Psoas muscle (tissue), 8 donors: ENCODE results near the gene RAD1. TPM values are rescaled to one million over a fixed set of nuclear protein-coding genes. Genes with fewer than 3 reads are reported as not detected.

Experiments
- ATAC-seq, 4 donors: fragments of 200-7000 bp; cut with Tn5 transposase; one replicate each; pipeline ENCODE4 v1.9.1; 2020; ENCODE audit warnings: moderate library complexity in 3 of 4, mild to moderate bottlenecking in 2 of 4
- DNase-seq, 2 donors: peaks; one replicate each; pipeline ENCODE4 v3.0.0-alpha.2; 2020
- H3K27ac ChIP-seq: fragments of 200-600 bp; one replicate; pipeline ENCODE4 v1.8.0; 2022
- H3K27me3 ChIP-seq, 3 donors: fragments of 200-600 bp in 1 of 3; one replicate each; pipeline versions ENCODE4 v1.6.1 to v1.8.0; 2013 to 2022; ENCODE audit warnings: low read length in 2 of 3, mild to moderate bottlenecking in 2 of 3, moderate library complexity in 1 of 3; ENCODE audit not compliant: insufficient read depth in 3 of 3
- H3K36me3 ChIP-seq, 2 donors: fragments of 200-600 bp in 1 of 2; one replicate each; pipeline versions ENCODE4 v1.6.1 to v1.8.0; 2013 to 2022; ENCODE audit warnings: low read depth in 1 of 2, mild to moderate bottlenecking in 1 of 2, moderate library complexity in 1 of 2; ENCODE audit not compliant: insufficient read depth in 1 of 2
- H3K4me1 ChIP-seq: fragments of 200-600 bp; one replicate; pipeline ENCODE4 v1.8.0; 2022
- H3K4me3 ChIP-seq: fragments of 200-600 bp; one replicate; pipeline ENCODE4 v1.8.0; 2022; ENCODE audit warnings: mild to moderate bottlenecking
- H3K9me3 ChIP-seq: fragments of 200-600 bp; one replicate; pipeline ENCODE4 v1.8.0; 2022
- WGBS, 3 donors: extraction: QIAGEN DNeasy Blood & Tissue Kit; methylation state at CpG; one replicate each; pipeline versions ENCODE4 v1.1.6 to v1.1.7; 2013; 5-methylcytosine and 5-hydroxymethylcytosine counted together
- intact Hi-C, 2 donors: fragments of 100-400 bp; cut with DNase I; formaldehyde crosslinking; loops; one replicate each; pipeline versions ENCODE4 v1.11.0 to v1.14.2; 2022
- polyA plus RNA-seq, 3 donors: library from polyadenylated mRNA; stranded (reverse); fragments of 200-250 nt; gene quantifications; one replicate each; pipeline ENCODE4 v1.2.3, GENCODE V29; 2013
- total RNA-seq, 4 donors: library from RNA; stranded (reverse); fragmentation: NEBNext Ultra II Directional in 2 of 4; extraction: Animal tissue kit (Norgen Biotek cat#: 25700) in 2 of 4; gene quantifications; one replicate each; pipeline versions ENCODE4 v1.2.1 to v1.2.4, GENCODE V29; 2021 to 2023
- TF ChIP-seq, protein P1 (sequence below): fragments of 200-600 bp; IDR thresholded peaks from one replicate; pipeline ENCODE4 v1.8.0; 2022; ENCODE audit warnings: antibody characterized with exemption
- donor health status: healthy with polysubstance abuse.
- donor health status: DM: no; HTN: no; CAD: no; lungs with moderate emphysema.
- donor health status: Bipolar disorder and iron deficiency.
- donor health status: healthy.
- donor health status: DM: yes; HTN: yes; CAD: no.
- donor health status: DM: no; HTN: no; CAD: no.
- donor health status: DM: no; HTN: no; CAD: no.
- donor health status: DM: yes; HTN: yes; CAD: no.

RAD1 gene
- total and polyA plus RNA-seq, 7 donors = 15.8 to 43.1 (median 18.2) TPM

GRCh38 chr5:34930870-34931269, 15.6 kb upstream of the RAD1 start:
- Histone ChIP-seq H3K9me3 (no peaks in the 10 kb centered on the region), H3K4me1 (peaks cover 12% of the 10 kb centered on the region), H3K4me3 (peak overlapping the region; percentile 91), H3K36me3 (peaks cover 0 to 44% of the 10 kb centered on the region in 2 donors), H3K27me3 (no peaks in the 10 kb centered on the region), H3K27ac (peak overlapping the region; percentile 97)
- TF ChIP-seq, protein P1, sequence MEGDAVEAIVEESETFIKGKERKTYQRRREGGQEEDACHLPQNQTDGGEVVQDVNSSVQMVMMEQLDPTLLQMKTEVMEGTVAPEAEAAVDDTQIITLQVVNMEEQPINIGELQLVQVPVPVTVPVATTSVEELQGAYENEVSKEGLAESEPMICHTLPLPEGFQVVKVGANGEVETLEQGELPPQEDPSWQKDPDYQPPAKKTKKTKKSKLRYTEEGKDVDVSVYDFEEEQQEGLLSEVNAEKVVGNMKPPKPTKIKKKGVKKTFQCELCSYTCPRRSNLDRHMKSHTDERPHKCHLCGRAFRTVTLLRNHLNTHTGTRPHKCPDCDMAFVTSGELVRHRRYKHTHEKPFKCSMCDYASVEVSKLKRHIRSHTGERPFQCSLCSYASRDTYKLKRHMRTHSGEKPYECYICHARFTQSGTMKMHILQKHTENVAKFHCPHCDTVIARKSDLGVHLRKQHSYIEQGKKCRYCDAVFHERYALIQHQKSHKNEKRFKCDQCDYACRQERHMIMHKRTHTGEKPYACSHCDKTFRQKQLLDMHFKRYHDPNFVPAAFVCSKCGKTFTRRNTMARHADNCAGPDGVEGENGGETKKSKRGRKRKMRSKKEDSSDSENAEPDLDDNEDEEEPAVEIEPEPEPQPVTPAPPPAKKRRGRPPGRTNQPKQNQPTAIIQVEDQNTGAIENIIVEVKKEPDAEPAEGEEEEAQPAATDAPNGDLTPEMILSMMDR = no peak
- intact Hi-C loops = loop anchor here in 1 of 2 donors (10.0 kb wide), 1 partner anchor 1476 kb away; no protein-coding TSS in a partner anchor
- DNase-seq (no peak), ATAC-seq (no peak)
- WGBS, 3 donors = 71 to 84% (median 80%) methylated on average over 4 of the region's 4 CpGs

DNA sequence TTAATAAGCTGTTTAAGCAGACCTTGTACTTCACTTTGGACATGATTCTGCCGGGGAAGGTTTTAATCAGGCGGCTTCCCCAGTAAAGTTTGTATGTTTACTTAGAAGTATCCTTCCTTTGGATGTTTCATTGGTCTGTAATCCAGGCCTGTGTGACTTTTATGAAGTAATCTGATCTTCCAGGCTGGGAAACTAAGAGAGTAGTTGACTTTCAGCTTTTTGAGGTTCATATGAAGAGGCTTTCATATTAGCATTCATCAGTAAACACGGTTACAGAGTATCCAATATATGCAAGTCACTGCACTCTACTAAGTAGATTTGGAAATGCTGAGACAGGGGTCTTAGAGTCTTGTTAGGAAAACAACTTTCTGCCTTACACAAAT, 15.1 kb upstream of the RAD1 start:
- Histone ChIP-seq H3K4me3 (peak overlapping the region; percentile 91), H3K27me3 (no peaks in the 10 kb centered on the region), H3K27ac (peak overlapping the region; percentile 97), H3K36me3 (peaks cover 3 to 44% of the 10 kb centered on the region in 2 donors), H3K4me1 (peaks cover 12% of the 10 kb centered on the region), H3K9me3 (no peaks in the 10 kb centered on the region)
- DNase-seq (no peak), ATAC-seq (no peak)
- TF ChIP-seq, protein P1 = no peak
- 0 to 2% (median 2%) methylated on average over 3 of the region's 3 CpGs for WGBS, 3 donors
- intact Hi-C loops = loop anchor here in 1 of 2 donors (10.0 kb wide), 1 partner anchor 1476 kb away; no protein-coding TSS in a partner anchor

DNA sequence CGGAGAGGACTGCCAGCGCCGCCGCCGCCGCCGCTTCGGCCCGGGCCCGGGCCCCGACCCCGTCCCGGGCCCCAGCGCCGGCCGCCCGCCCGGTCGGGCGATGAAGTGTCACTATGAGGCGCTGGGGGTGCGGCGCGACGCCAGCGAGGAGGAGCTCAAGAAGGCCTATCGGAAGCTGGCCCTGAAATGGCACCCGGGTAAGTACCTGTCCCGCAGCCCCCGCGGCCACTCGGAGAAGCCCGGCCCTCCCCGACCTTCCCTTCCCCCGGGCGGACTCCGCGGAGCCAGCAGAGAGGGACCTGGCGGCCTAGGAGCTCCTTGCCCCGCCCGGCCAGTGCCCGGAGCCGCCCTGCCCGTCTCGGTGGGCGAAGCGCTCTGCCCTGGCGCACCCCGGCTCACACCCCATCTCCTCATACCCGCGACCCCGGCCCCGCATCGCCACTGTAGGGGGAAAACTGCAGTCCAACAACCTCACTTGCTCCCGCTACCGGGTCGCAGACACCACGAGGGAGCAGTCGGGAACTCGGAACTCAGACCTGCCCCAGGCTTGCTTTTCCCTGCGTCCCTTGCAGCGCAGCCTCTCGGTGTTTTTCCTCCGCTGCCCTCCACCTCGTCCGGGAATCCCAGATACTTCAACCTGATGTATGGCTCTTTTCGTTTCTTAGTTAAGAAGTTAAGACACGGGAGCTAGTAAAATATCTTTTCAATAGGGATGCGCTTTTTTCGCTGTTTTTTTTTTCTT, 14.6 kb upstream of the RAD1 start:
- intact Hi-C loops = loop anchor here in 1 of 2 donors (10.0 kb wide), 1 partner anchor 1475 kb away; no protein-coding TSS in a partner anchor
- ATAC-seq (peak; percentile 79 to 85 (median 82)), DNase-seq (peak; percentile 92 to 96)
- peak overlapping the region; percentile 91 for H3K4me3 ChIP-seq
- TF ChIP-seq, protein P1 = no peak
- H3K27ac ChIP-seq = peak overlapping the region; percentile 97
- WGBS, 3 donors = 0 to 1% (median 0%) methylated on average over 45 to 70 of the region's 70 CpGs
- peaks cover 12% of the 10 kb centered on the region for H3K4me1 ChIP-seq
- H3K27me3 ChIP-seq = no peaks in the 10 kb centered on the region
- no peaks in the 10 kb centered on the region for H3K9me3 ChIP-seq
- H3K36me3 ChIP-seq = peaks cover 3 to 45% of the 10 kb centered on the region in 2 donors

- Histone ChIP-seq H3K4me3 (peak within 1 kb of the TSS; percentile 91), H3K36me3 (peaks cover 3 to 44% of the 10 kb centered on the region in 2 donors), H3K27ac (peak within 1 kb of the TSS; percentile 97), H3K9me3 (no peaks in the 10 kb centered on the region), H3K27me3 (no peaks in the 10 kb centered on the region), H3K4me1 (peaks cover 12% of the 10 kb centered on the region)
- intact Hi-C loops = no loop called here
- 1% methylated on average over 26 to 63 of the region's 63 CpGs for WGBS, 3 donors
- ATAC-seq (peak; percentile 96 to 97 (median 96)), DNase-seq (peak; percentile 98 to 99)
- TF ChIP-seq, protein P1 = no peak
These were observed 13.9 kb upstream of the RAD1 start, which contains the start of gene DNAJC21 for GRCh38 chr5:34929134-34929719. DNAJC21 (plus strand) TSS chr5:34929559; CDS start chr5:34929820, 261 bp downstream.
